NT2/D1 (cell line): Measurements from ENCODE around the gene FXYD3.

Experiments
- SUZ12 ChIP-seq: IDR thresholded peaks from 2 replicates; pipeline ENCODE4 v1.6.1; 2011; ENCODE audit not compliant: insufficient read length, insufficient read depth; ENCODE audit errors: extremely low read depth
- ZNF274 ChIP-seq: IDR thresholded peaks from 2 replicates; pipeline ENCODE4 v1.6.1; 2011; ENCODE audit warnings: mild to moderate bottlenecking, low read depth, low read length

- TF ChIP-seq SUZ12 (no peak), ZNF274 (no peak)
These were observed 9.4 kb upstream of the FXYD3 start for GRCh38 chr19:35106291-35106583.
